GM19099 (cell line): ENCODE results near the gene TOLLIP.

Experiments
- POLR2A ChIP-seq: IDR thresholded peaks from 3 replicates; pipeline ENCODE4 v1.6.1; 2011; ENCODE audit warnings: low read depth; ENCODE audit not compliant: insufficient read length; ENCODE audit errors: extremely low read depth

The TOLLIP gene

GRCh38 chr11:1346669-1347390 is 37.4 kb upstream of the TOLLIP start:
- no peak for TF ChIP-seq POLR2A

- TF ChIP-seq POLR2A = no peak
Observed at GRCh38 chr11:1345737-1346513, 36.5 kb upstream of the TOLLIP start.

GRCh38 chr11:1344056-1344635 is 34.7 kb upstream of the TOLLIP start:
- TF ChIP-seq POLR2A = no peak

- no peak for TF ChIP-seq POLR2A
Observed at GRCh38 chr11:1343391-1344055, 34.1 kb upstream of the TOLLIP start.

GRCh38 chr11:1342946-1343345 is 33.5 kb upstream of the TOLLIP start:
- no peak for TF ChIP-seq POLR2A

GRCh38 chr11:1341928-1342524 is 32.6 kb upstream of the TOLLIP start:
- TF ChIP-seq POLR2A = no peak

GRCh38 chr11:1340111-1340510 is 30.7 kb upstream of the TOLLIP start:
- no peak for TF ChIP-seq POLR2A

- TF ChIP-seq POLR2A = no peak
Observed at GRCh38 chr11:1339066-1339675, 29.7 kb upstream of the TOLLIP start.

GRCh38 chr11:1338201-1339065 is 29.0 kb upstream of the TOLLIP start:
- no peak for TF ChIP-seq POLR2A

- no peak for TF ChIP-seq POLR2A
Observed at GRCh38 chr11:1337647-1338007, 28.2 kb upstream of the TOLLIP start.

- TF ChIP-seq POLR2A = no peak
Observed at GRCh38 chr11:1336836-1337646, 27.6 kb upstream of the TOLLIP start.

- no peak for TF ChIP-seq POLR2A
Observed at GRCh38 chr11:1335811-1336761, 26.7 kb upstream of the TOLLIP start.
